OCI-LY1 (cell line): Measurements from ENCODE around the gene MYBL2.
A peak's percentile ranks its signal among the peaks of the same experiment; 100 is the strongest.

ENCODE experiments used
- H2AFZ ChIP-seq: fragments of 200-600 bp; sonication (generic), shearing (Covaris generic); 2 replicates; pipeline ENCODE4 v1.6.0; 2014; ENCODE audit warnings: antibody characterized with exemption, mild to moderate bottlenecking, low read length
- H3F3A ChIP-seq: fragments of 200-600 bp; sonication (generic), shearing (Covaris generic); 2 replicates; pipeline ENCODE4 v1.6.0; 2014; ENCODE audit warnings: mild to moderate bottlenecking, antibody characterized with exemption, low read length, moderate library complexity; ENCODE audit not compliant: insufficient read depth
- H3K27ac ChIP-seq: fragments of 200-600 bp; sonication (generic); 2 replicates; pipeline ENCODE4 v1.5.1; 2014; ENCODE audit warnings: low read length, mixed run types, mild to moderate bottlenecking, low read depth; ENCODE audit not compliant: poor library complexity, severe bottlenecking
- H3K27me3 ChIP-seq: fragments of 200-600 bp; sonication (generic); 2 replicates; pipeline ENCODE4 v1.6.0; 2014; ENCODE audit warnings: antibody characterized with exemption, mild to moderate bottlenecking, low read length, moderate library complexity; ENCODE audit not compliant: insufficient read depth
- H3K36me3 ChIP-seq: fragments of 200-600 bp; sonication (generic); 2 replicates; pipeline ENCODE4 v1.6.1; 2014; ENCODE audit warnings: mild to moderate bottlenecking, antibody characterized with exemption, low read length, moderate library complexity, mixed read lengths; ENCODE audit not compliant: insufficient read depth
- H3K4me1 ChIP-seq: fragments of 200-600 bp; sonication (generic); 2 replicates; pipeline ENCODE4 v1.5.1; 2014; ENCODE audit warnings: mild to moderate bottlenecking, low read length, moderate library complexity; ENCODE audit not compliant: insufficient read depth, severe bottlenecking
- H3K4me2 ChIP-seq: fragments of 200-600 bp; sonication (generic), shearing (Covaris generic); 2 replicates; pipeline ENCODE4 v1.6.1; 2014; ENCODE audit warnings: low read length
- H3K4me3 ChIP-seq: fragments of 200-600 bp; sonication (generic); 2 replicates; pipeline ENCODE4 v1.5.1; 2014; ENCODE audit warnings: low read length, low read depth, mild to moderate bottlenecking, mixed read lengths; ENCODE audit not compliant: poor library complexity, severe bottlenecking
- H3K79me2 ChIP-seq: fragments of 200-600 bp; shearing (Covaris generic); 2 replicates; pipeline ENCODE4 v1.6.1; 2016; ENCODE audit warnings: mixed run types, low read length, mixed read lengths; ENCODE audit not compliant: insufficient read depth
- H3K9ac ChIP-seq: fragments of 200-600 bp; sonication (generic), shearing (Covaris generic); 2 replicates; pipeline ENCODE4 v1.6.1; 2014; ENCODE audit warnings: mild to moderate bottlenecking, low read length, mixed read lengths
- H3K9me2 ChIP-seq: fragments of 200-600 bp; sonication (generic), shearing (Covaris generic); 2 replicates; pipeline ENCODE4 v1.6.1; 2014; ENCODE audit warnings: low read depth, mild to moderate bottlenecking, low read length, mixed read lengths
- H3K9me3 ChIP-seq: fragments of 200-600 bp; shearing (Covaris generic); 2 replicates; pipeline ENCODE4 v1.6.1; 2014; ENCODE audit warnings: low read length, mixed read lengths
- H4K20me1 ChIP-seq: fragments of 200-600 bp; sonication (generic), shearing (Covaris generic); 2 replicates; pipeline ENCODE4 v1.6.0; 2016; ENCODE audit warnings: mild to moderate bottlenecking, low read length; ENCODE audit not compliant: insufficient read depth
- EZH2 ChIP-seq: fragments of 200-600 bp; sonication (generic), shearing (Covaris generic); IDR thresholded peaks from 2 replicates; pipeline ENCODE4 v1.8.0; 2017; ENCODE audit warnings: borderline replicate concordance, mixed run types, mild to moderate bottlenecking, antibody characterized with exemption, low read length, moderate library complexity, mixed read lengths
- TF ChIP-seq, protein P1 (sequence below): fragments of 200-600 bp; sonication (generic), shearing (Covaris generic); IDR thresholded peaks from 2 replicates; pipeline ENCODE4 v1.5.1; 2017; ENCODE audit warnings: mild to moderate bottlenecking, antibody characterized with exemption, low read length, moderate library complexity, mixed read lengths

Gene MYBL2

DNA sequence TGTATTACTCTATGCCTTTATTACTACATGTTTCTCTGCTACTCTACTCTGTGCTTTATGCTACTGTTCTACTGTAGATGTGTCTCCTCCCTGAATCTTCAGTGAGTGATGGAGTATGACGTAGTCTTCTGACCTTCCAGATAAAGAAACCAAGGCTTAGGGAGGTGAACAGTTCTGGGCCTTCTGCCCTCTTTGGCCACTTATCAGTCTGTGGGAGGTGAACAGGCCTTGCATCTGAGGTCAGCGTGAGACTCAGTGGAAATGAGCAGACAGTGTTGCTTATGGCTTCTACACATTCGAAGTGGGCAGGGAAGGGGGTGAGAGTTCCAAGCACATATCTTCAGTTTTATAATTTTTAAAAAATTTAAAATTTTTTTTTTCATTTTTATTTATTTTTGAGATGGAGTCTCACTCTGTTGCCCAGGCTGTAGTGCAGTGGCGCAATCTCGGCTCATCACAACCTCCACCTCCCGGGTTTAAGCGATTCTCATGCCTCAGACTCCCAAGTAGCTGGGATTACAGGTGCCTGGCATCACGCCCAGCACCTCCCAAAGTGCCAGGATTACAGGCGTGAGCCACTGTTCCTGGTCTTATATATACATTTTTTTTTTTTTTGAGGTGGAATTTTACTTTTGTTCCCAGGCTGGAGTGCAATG lies 24.2 kb downstream of the MYBL2 start:
- Histone ChIP-seq H3K27me3 (no peaks in the 10 kb centered on the region), H3K4me2 (no peak overlapping the region), H2AFZ (no peak overlapping the region), H3K36me3 (peaks cover 87% of the 10 kb centered on the region), H3K9me3 (no peaks in the 10 kb centered on the region), H3K27ac (peak overlapping the region; percentile 37), H3K9ac (no peak overlapping the region), H3K79me2 (no peaks in the 10 kb centered on the region), H3F3A (no peaks in the 10 kb centered on the region), H3K4me3 (no peak overlapping the region), H3K4me1 (no peaks in the 10 kb centered on the region), H4K20me1 (no peaks in the 10 kb centered on the region), H3K9me2 (no peaks in the 10 kb centered on the region)
- TF ChIP-seq EZH2, result no peak
- TF ChIP-seq, protein P1, sequence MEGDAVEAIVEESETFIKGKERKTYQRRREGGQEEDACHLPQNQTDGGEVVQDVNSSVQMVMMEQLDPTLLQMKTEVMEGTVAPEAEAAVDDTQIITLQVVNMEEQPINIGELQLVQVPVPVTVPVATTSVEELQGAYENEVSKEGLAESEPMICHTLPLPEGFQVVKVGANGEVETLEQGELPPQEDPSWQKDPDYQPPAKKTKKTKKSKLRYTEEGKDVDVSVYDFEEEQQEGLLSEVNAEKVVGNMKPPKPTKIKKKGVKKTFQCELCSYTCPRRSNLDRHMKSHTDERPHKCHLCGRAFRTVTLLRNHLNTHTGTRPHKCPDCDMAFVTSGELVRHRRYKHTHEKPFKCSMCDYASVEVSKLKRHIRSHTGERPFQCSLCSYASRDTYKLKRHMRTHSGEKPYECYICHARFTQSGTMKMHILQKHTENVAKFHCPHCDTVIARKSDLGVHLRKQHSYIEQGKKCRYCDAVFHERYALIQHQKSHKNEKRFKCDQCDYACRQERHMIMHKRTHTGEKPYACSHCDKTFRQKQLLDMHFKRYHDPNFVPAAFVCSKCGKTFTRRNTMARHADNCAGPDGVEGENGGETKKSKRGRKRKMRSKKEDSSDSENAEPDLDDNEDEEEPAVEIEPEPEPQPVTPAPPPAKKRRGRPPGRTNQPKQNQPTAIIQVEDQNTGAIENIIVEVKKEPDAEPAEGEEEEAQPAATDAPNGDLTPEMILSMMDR, result no peak

DNA sequence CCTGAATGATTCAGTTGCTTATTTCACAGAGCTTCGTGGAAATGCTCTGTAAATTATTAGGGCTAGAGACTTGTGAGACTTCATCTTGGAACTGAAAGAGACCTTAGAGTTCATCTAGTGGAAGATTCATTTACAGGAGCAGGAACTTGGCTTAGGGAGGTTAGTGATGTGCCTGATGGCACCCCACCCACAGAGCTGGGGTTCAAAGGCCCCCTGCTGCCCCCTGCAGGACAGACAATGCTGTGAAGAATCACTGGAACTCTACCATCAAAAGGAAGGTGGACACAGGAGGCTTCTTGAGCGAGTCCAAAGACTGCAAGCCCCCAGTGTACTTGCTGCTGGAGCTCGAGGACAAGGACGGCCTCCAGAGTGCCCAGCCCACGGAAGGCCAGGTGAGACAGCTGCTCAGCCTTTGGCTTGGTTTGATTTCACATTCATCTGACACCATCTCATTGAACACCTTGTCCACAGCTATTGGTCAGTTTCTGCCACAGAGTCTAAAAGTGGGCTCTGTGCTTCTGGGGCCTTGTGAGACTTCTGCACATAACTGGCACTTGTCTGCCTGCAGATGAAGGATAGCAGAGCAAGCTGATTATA lies 25.1 kb downstream of the MYBL2 start:
- no peaks in the 10 kb centered on the region for H3K79me2 ChIP-seq
- peaks cover 87% of the 10 kb centered on the region for H3K36me3 ChIP-seq
- no peak for TF ChIP-seq EZH2
- TF ChIP-seq, protein P1, result peak; percentile 83

DNA sequence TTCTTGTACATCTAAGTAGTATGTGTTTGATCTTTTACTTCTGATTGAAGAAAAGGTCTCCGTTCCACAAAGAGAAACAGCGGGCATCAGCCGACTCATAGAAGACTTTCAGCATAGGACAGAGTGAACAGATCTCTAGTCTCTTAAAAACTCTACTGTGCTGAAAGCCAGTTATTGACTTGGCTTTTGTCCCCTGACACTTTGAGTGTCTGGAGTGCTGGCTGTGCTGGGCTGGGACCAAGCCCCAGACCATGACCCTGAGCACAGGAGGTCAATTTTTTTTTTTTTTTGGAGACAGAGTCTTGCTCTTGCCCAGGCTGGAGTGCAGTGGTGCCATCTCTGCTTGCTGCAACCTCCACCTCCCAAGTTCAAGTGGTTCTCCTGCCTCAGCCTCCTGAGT lies 27.8 kb downstream of the MYBL2 start:
- Histone ChIP-seq H3F3A (no peaks in the 10 kb centered on the region), H3K4me1 (no peaks in the 10 kb centered on the region), H3K27me3 (no peaks in the 10 kb centered on the region), H3K27ac (no peak overlapping the region), H3K36me3 (peaks cover 80% of the 10 kb centered on the region), H4K20me1 (no peaks in the 10 kb centered on the region), H3K4me3 (no peak overlapping the region), H3K4me2 (no peak overlapping the region), H3K9me2 (no peaks in the 10 kb centered on the region), H2AFZ (no peak overlapping the region), H3K79me2 (no peaks in the 10 kb centered on the region), H3K9me3 (no peaks in the 10 kb centered on the region), H3K9ac (no peak overlapping the region)
- TF ChIP-seq, protein P1, result no peak
- no peak for TF ChIP-seq EZH2

More for the DNA sequence above, 25.1 kb downstream of the MYBL2 start:
- Histone ChIP-seq H3F3A (no peaks in the 10 kb centered on the region), H3K9me3 (no peaks in the 10 kb centered on the region), H3K9me2 (no peaks in the 10 kb centered on the region), H3K4me2 (no peak overlapping the region), H3K27ac (peak overlapping the region; percentile 37), H3K4me1 (no peaks in the 10 kb centered on the region), H2AFZ (no peak overlapping the region), H3K4me3 (no peak overlapping the region), H3K27me3 (no peaks in the 10 kb centered on the region), H4K20me1 (no peaks in the 10 kb centered on the region), H3K9ac (no peak overlapping the region)
